CD4-positive, alpha-beta T cell (primary cell): Measurements from ENCODE around the gene CRYBA2. TPM values are rescaled to one million over a fixed set of nuclear protein-coding genes. Genes with fewer than 3 reads are reported as not detected.

ENCODE experiments used
- ATAC-seq: fragments of 200-7000 bp; cut with Tn5 transposase; one replicate; pipeline ENCODE4 v1.10.0; 2022; ENCODE audit warnings: mild to moderate bottlenecking; ENCODE audit not compliant: poor library complexity
- CTCF ChIA-PET: fragments of 350-600 bp; sonication (Branson Sonifier 250); formaldehyde crosslinking; loops from one replicate; lab custom pipeline; 2021; ENCODE audit warnings: antibody characterized with exemption, inconsistent platforms; lab: Charles Lee
- POLR2A ChIA-PET: fragments of 350-600 bp; sonication (Branson Sonifier 250); formaldehyde crosslinking; loops from one replicate; lab custom pipeline; 2021; ENCODE audit warnings: antibody characterized with exemption, inconsistent platforms; lab: Charles Lee
- DNase-seq, 14 experiments: peaks; one replicate each; pipeline ENCODE4 v3.0.0-alpha.2; 2013 to 2020; ENCODE audit warnings: mixed read lengths in 2 of 14
- H3K27ac ChIP-seq, 2 donors: one replicate each; pipeline versions ENCODE4 v1.5.1 to v1.7.0; 2013; ENCODE audit warnings: low read length in 2 of 2, low read depth in 1 of 2, mild to moderate bottlenecking in 1 of 2
- H3K27me3 ChIP-seq, 2 experiments: 1 replicate in 1 of 2; 2 replicates in 1 of 2; pipeline versions ENCODE4 v1.6.1 to v1.7.0; 2013; ENCODE audit warnings: low read length in 2 of 2, control low read depth in 1 of 2, mild to moderate bottlenecking in 1 of 2, moderate library complexity in 1 of 2; ENCODE audit not compliant: insufficient read depth in 2 of 2, control insufficient read depth in 1 of 2
- H3K36me3 ChIP-seq: one replicate; pipeline ENCODE4 v1.6.1; 2013; ENCODE audit warnings: low read length, control low read depth; ENCODE audit not compliant: insufficient read depth
- H3K4me1 ChIP-seq: one replicate; pipeline ENCODE4 v1.6.1; 2013; ENCODE audit warnings: low read length, control low read depth; ENCODE audit not compliant: insufficient read depth
- H3K4me3 ChIP-seq: one replicate; pipeline ENCODE4 v1.5.1; 2013; ENCODE audit warnings: mild to moderate bottlenecking, low read length, moderate library complexity
- H3K9me3 ChIP-seq, 2 experiments: 1 replicate in 1 of 2; 2 replicates in 1 of 2; pipeline versions ENCODE4 v1.6.1 to v1.7.0; 2013; ENCODE audit warnings: low read length in 2 of 2, mild to moderate bottlenecking in 2 of 2, control low read depth in 1 of 2, moderate library complexity in 1 of 2; ENCODE audit not compliant: control insufficient read depth in 1 of 2, insufficient read depth in 1 of 2
- H3K27ac Mint-ChIP-seq: one replicate; pipeline ENCODE4 v1.8.0; 2020; ENCODE audit warnings: mixed read lengths
- H3K27me3 Mint-ChIP-seq: one replicate; pipeline ENCODE4 v1.8.0; 2021; ENCODE audit warnings: mixed read lengths
- H3K36me3 Mint-ChIP-seq: one replicate; pipeline ENCODE4 v1.8.0; 2021; ENCODE audit warnings: low read depth, mixed read lengths
- H3K4me1 Mint-ChIP-seq: one replicate; pipeline ENCODE4 v1.8.0; 2021; ENCODE audit warnings: low read depth, mixed read lengths
- H3K4me3 Mint-ChIP-seq: one replicate; pipeline ENCODE4 v1.8.0; 2020; ENCODE audit warnings: mild to moderate bottlenecking, mixed read lengths
- H3K9me3 Mint-ChIP-seq: one replicate; pipeline ENCODE4 v1.8.0; 2020; ENCODE audit warnings: mixed read lengths
- intact Hi-C, 2 experiments: fragments of 100-400 bp; cut with DNase I in 1 of 2; cut with micrococcal nuclease in 1 of 2; formaldehyde crosslinking; loops; one replicate each; pipeline versions ENCODE4 v1.15.1 to v1.9.0; 2023 to 2025; cut with DNase I, micrococcal nuclease
- total RNA-seq, 174 experiments: library from RNA in 2 of 174; stranded (reverse) in 2 of 174; gene quantifications; one replicate each; pipeline ENCODE4 v1.2.3 and lab custom pipeline; 2021 to 2026
- TF ChIP-seq, protein P1 (sequence below): fragments of 200-600 bp; IDR thresholded peaks from one replicate; pipeline ENCODE4 v1.8.0; 2022; ENCODE audit warnings: antibody characterized with exemption, mild to moderate bottlenecking

Gene CRYBA2
- total RNA-seq, 2 experiments from 2014 or later, result not detected

DNA sequence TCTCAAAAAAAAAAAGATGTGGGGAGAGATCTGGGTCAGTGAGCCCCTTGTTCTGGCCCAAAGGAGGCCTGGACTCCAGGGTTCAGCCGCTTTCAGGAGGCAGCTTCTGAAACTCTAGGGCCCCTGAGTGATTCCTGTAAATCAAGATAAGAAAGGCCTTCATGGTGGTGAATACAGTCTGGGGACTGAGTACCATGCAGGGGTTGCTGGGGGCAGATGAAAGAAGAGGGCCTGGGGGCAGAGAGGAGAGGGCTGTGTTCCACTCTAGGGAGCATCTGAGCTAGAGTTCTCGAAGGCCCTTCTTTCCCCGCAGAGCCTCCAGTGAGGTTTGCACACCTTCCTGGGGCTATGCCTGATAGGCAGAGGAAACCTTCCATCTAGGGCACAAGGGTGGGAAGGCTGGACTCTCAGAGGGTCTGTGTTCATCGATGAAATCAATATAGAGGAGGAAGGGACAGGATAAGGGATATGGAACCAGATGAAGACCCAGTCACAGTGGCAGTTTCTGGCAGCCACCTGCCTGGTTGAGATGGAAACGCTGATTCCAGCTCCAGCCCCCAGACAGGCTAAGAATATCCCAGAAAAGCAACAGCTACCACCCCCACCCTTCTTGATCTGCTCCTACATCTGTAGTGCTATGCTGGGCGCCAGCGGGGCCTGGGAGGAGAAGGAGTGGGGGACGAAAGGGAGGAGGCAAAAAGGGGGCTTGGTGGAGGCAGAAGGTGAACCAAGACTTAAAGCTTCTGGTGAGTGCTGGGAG lies 38.5 kb downstream of the CRYBA2 start:
- H3K4me3 Mint-ChIP-seq, result no peak overlapping the region
- peaks cover 92% of the 10 kb centered on the region for H3K27me3 Mint-ChIP-seq
- Histone ChIP-seq H3K27me3 (peaks cover 36 to 54% of the 10 kb centered on the region in 2 experiments), H3K4me3 (no peak overlapping the region), H3K4me1 (peaks cover 7% of the 10 kb centered on the region), H3K36me3 (no peaks in the 10 kb centered on the region), H3K9me3 (peaks cover 0 to 5% of the 10 kb centered on the region in 2 experiments), H3K27ac (no peak overlapping the region)
- no peaks in the 10 kb centered on the region for H3K9me3 Mint-ChIP-seq
- CTCF ChIA-PET, result no interaction called here
- no peaks in the 10 kb centered on the region for H3K36me3 Mint-ChIP-seq
- DNase-seq, result no peak
- no peak for ATAC-seq
- intact Hi-C loops, result no loop called here
- TF ChIP-seq, protein P1, sequence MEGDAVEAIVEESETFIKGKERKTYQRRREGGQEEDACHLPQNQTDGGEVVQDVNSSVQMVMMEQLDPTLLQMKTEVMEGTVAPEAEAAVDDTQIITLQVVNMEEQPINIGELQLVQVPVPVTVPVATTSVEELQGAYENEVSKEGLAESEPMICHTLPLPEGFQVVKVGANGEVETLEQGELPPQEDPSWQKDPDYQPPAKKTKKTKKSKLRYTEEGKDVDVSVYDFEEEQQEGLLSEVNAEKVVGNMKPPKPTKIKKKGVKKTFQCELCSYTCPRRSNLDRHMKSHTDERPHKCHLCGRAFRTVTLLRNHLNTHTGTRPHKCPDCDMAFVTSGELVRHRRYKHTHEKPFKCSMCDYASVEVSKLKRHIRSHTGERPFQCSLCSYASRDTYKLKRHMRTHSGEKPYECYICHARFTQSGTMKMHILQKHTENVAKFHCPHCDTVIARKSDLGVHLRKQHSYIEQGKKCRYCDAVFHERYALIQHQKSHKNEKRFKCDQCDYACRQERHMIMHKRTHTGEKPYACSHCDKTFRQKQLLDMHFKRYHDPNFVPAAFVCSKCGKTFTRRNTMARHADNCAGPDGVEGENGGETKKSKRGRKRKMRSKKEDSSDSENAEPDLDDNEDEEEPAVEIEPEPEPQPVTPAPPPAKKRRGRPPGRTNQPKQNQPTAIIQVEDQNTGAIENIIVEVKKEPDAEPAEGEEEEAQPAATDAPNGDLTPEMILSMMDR, result no peak
- no peak overlapping the region for H3K27ac Mint-ChIP-seq
- POLR2A ChIA-PET, result no interaction called here
- no peaks in the 10 kb centered on the region for H3K4me1 Mint-ChIP-seq

DNA sequence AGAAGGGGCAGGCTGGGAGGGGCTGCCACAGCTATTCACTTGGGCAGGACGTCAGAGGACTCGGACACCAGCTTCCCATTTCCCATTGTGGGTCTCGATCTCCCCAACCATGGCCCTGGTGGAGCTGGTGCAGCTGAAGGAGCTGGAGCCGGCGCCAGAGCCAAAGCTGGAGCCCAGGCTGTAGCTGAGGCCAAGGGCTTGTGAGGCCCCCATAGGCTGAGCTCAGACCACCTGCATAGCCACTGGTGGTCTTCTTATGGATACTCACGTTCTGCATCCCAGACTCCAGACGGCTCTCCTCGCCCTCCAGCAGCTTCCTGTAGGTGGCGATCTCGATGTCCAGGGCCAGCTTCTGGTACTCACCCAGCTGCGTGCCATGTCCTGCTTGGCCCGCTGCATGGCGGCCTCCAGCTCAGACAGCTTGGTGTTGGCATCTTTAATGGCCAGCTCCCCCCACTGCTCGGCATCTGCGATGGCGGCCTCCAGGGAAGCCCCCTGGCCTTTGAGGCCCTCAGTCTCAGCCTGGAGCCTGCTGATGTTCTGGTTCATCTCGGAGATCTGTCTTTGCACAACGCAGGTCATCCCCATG lies 39.8 kb downstream of the CRYBA2 start:
- Mint-ChIP-seq H3K27ac (no peak overlapping the region), H3K4me1 (no peaks in the 10 kb centered on the region), H3K27me3 (peaks cover 88% of the 10 kb centered on the region), H3K4me3 (no peak overlapping the region), H3K9me3 (no peaks in the 10 kb centered on the region), H3K36me3 (no peaks in the 10 kb centered on the region)
- ATAC-seq (no peak), DNase-seq (no peak)
- Histone ChIP-seq H3K4me1 (no peaks in the 10 kb centered on the region), H3K27ac (no peak overlapping the region), H3K4me3 (no peak overlapping the region), H3K9me3 (no peaks in the 10 kb centered on the region), H3K36me3 (no peaks in the 10 kb centered on the region), H3K27me3 (peaks cover 30 to 45% of the 10 kb centered on the region in 2 experiments)
- intact Hi-C loops, result no loop called here
- TF ChIP-seq, protein P1, result no peak
- ChIA-PET POLR2A (no interaction called here), CTCF (interaction anchor here (1.3 kb wide), 2 partner anchors 12 to 27 kb away, joined by 4 to 5 read pairs; no protein-coding TSS in a partner anchor)

DNA sequence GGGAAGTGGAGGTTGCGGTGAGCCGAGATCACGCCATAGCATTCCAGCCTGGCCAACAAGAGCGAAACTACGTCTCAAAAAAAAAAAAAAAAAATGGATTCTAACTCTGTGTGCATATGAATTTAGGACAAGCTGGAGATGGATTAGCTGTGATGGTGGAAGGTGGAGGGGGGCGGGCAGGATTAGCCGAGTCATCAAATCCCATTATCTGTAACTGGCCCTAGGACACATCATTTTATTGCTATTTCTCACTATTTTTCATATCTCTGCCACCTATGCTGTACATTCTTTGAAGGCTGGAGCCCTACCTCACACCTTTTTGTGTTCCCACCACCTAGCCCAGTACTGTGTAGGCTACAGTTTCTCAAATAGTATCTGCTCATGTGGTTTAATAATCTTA lies 41.1 kb downstream of the CRYBA2 start:
- H3K4me3 ChIP-seq, result no peak overlapping the region
- H3K36me3 ChIP-seq, result no peaks in the 10 kb centered on the region
- Mint-ChIP-seq H3K9me3 (no peaks in the 10 kb centered on the region), H3K4me1 (no peaks in the 10 kb centered on the region), H3K36me3 (no peaks in the 10 kb centered on the region), H3K27ac (no peak overlapping the region), H3K4me3 (no peak overlapping the region), H3K27me3 (peaks cover 79% of the 10 kb centered on the region)
- ATAC-seq (no peak), DNase-seq (no peak)
- TF ChIP-seq, protein P1, result no peak
- peaks cover 23 to 34% of the 10 kb centered on the region in 2 experiments for H3K27me3 ChIP-seq
- H3K27ac ChIP-seq, result no peak overlapping the region
- intact Hi-C loops, result no loop called here
- H3K4me1 ChIP-seq, result no peaks in the 10 kb centered on the region
- CTCF ChIA-PET, result interaction anchor here (1.3 kb wide), 1 partner anchor 11 kb away, joined by 5 read pairs; no protein-coding TSS in a partner anchor
- POLR2A ChIA-PET, result no interaction called here
- H3K9me3 ChIP-seq, result no peaks in the 10 kb centered on the region
